Neural cell (in vitro differentiated cells): Measurements from ENCODE around the gene ZBTB17. TPM values are rescaled to one million over a fixed set of nuclear protein-coding genes. Genes with fewer than 3 reads are reported as not detected.

Experiments used
- H2AFZ ChIP-seq: fragments of 200-600, 300-800 bp; sonication (generic), shearing (Covaris generic); 2 replicates; pipeline ENCODE4 v1.6.0; 2014; ENCODE audit warnings: low read depth, mild to moderate bottlenecking, antibody characterized with exemption, low read length, moderate library complexity
- H3F3A ChIP-seq: fragments of 200-600 bp; shearing (Covaris generic); 2 replicates; pipeline ENCODE4 v1.6.1; 2016; ENCODE audit warnings: mild to moderate bottlenecking, moderate library complexity, mixed read lengths, antibody characterized with exemption, low read length; ENCODE audit not compliant: insufficient read depth, poor library complexity, severe bottlenecking
- H3K27ac ChIP-seq: fragments of 200-600, 300-800 bp; sonication (generic), shearing (Covaris generic); 2 replicates; pipeline ENCODE4 v1.5.1; 2014; ENCODE audit warnings: mild to moderate bottlenecking, low read length, moderate library complexity
- H3K27me3 ChIP-seq: fragments of 300-800, 200-600 bp; sonication (generic), shearing (Covaris generic); 2 replicates; pipeline ENCODE4 v1.6.0; 2014; ENCODE audit warnings: mild to moderate bottlenecking, low read depth, low read length, moderate library complexity; ENCODE audit not compliant: insufficient read depth
- H3K36me3 ChIP-seq: fragments of 300-800, 200-600 bp; sonication (generic), shearing (Covaris generic); 2 replicates; pipeline ENCODE4 v1.5.1; 2014; ENCODE audit warnings: mild to moderate bottlenecking, antibody characterized with exemption, low read length, moderate library complexity; ENCODE audit not compliant: insufficient read depth
- H3K4me2 ChIP-seq: fragments of 300-800, 200-600 bp; sonication (generic), shearing (Covaris generic); 2 replicates; pipeline ENCODE4 v1.6.0; 2014; ENCODE audit warnings: mild to moderate bottlenecking, low read length
- H3K4me3 ChIP-seq: fragments of 300-800, 200-600 bp; sonication (generic), shearing (Covaris generic); 2 replicates; pipeline ENCODE4 v1.5.1; 2014; ENCODE audit warnings: mild to moderate bottlenecking, low read length, moderate library complexity
- H3K79me2 ChIP-seq: fragments of 200-600 bp; shearing (Covaris generic); replicated peaks from 2 replicates; pipeline ENCODE4 v1.6.0; 2014; ENCODE audit warnings: mild to moderate bottlenecking, low read length, moderate library complexity; ENCODE audit not compliant: insufficient read depth
- H3K9ac ChIP-seq: fragments of 300-800, 200-600 bp; sonication (generic), shearing (Covaris generic); 2 replicates; pipeline ENCODE4 v1.6.1; 2016; ENCODE audit warnings: mild to moderate bottlenecking, low read length, mixed read lengths
- H3K9me2 ChIP-seq: fragments of 200-600 bp; shearing (Covaris generic); 2 replicates; pipeline ENCODE4 v1.6.1; 2016; ENCODE audit warnings: mild to moderate bottlenecking, low read length, mixed read lengths; ENCODE audit not compliant: insufficient read depth
- H3K9me3 ChIP-seq: fragments of 200-600, 300-800 bp; sonication (generic), shearing (Covaris generic); 2 replicates; pipeline ENCODE4 v1.6.1; 2016; ENCODE audit warnings: mild to moderate bottlenecking, mixed run types, low read length, moderate library complexity, mixed read lengths
- H4K20me1 ChIP-seq: fragments of 200-600 bp; shearing (Covaris generic); 2 replicates; pipeline ENCODE4 v1.6.1; 2016; ENCODE audit warnings: mild to moderate bottlenecking, mixed run types; ENCODE audit not compliant: insufficient read depth
- CTCF ChIP-seq: fragments of 450-650 bp; IDR thresholded peaks from 2 replicates; pipeline ENCODE4 v1.5.1; 2014; ENCODE audit warnings: antibody characterized with exemption, mild to moderate bottlenecking, moderate library complexity; ENCODE audit not compliant: poor library complexity, severe bottlenecking
- EP300 ChIP-seq: fragments of 450-650 bp; conservative IDR thresholded peaks from 2 replicates; pipeline ENCODE4 v1.6.1; 2014; ENCODE audit warnings: antibody characterized with exemption, mild to moderate bottlenecking, moderate library complexity; ENCODE audit not compliant: poor library complexity, severe bottlenecking
- EZH2 ChIP-seq: fragments of 200-600, 300-800 bp; shearing (Covaris generic), sonication (generic); IDR thresholded peaks from 2 replicates; pipeline ENCODE4 v1.6.1; 2014; ENCODE audit warnings: antibody characterized with exemption, low read length, borderline replicate concordance, mild to moderate bottlenecking; ENCODE audit not compliant: insufficient read depth, poor library complexity, severe bottlenecking
- MXI1 ChIP-seq: fragments of 450-650 bp; conservative IDR thresholded peaks from 2 replicates; pipeline ENCODE4 v1.6.1; 2014; ENCODE audit warnings: antibody characterized with exemption, mild to moderate bottlenecking; ENCODE audit not compliant: poor library complexity, severe bottlenecking
- POLR2AphosphoS5 ChIP-seq: IDR thresholded peaks from 2 replicates; pipeline ENCODE4 v1.6.1; 2012
- RAD21 ChIP-seq: fragments of 450-650 bp; conservative IDR thresholded peaks from 2 replicates; pipeline ENCODE4 v1.6.1; 2014; ENCODE audit warnings: antibody characterized with exemption, mild to moderate bottlenecking, moderate library complexity
- REST ChIP-seq: IDR thresholded peaks from 2 replicates; pipeline ENCODE4 v1.6.1; 2012; ENCODE audit warnings: borderline replicate concordance
- SMC3 ChIP-seq: fragments of 450-650 bp; conservative IDR thresholded peaks from 2 replicates; pipeline ENCODE4 v1.6.1; 2014; ENCODE audit warnings: antibody characterized with exemption, mild to moderate bottlenecking, moderate library complexity; ENCODE audit not compliant: poor library complexity
- TAF1 ChIP-seq: IDR thresholded peaks from 2 replicates; pipeline ENCODE4 v1.6.1; 2012; ENCODE audit warnings: low read depth
- polyA plus RNA-seq: library from polyadenylated mRNA; depleted of rRNA; stranded (reverse); fragments of >200 nt; gene quantifications from 2 replicates; pipeline ENCODE4 v1.2.3, GENCODE V29; 2014

Gene ZBTB17
- polyA plus RNA-seq, 1 donor from 2014 or later, result 114 TPM

- no peaks in the 10 kb centered on the region for H3K27me3 ChIP-seq
- H3K4me2 ChIP-seq, result no peak overlapping the region
- peaks cover 3% of the 10 kb centered on the region for H4K20me1 ChIP-seq
- peaks cover 4% of the 10 kb centered on the region for H3K9me3 ChIP-seq
- H3K27ac ChIP-seq, result no peak overlapping the region
- no peak for TF ChIP-seq REST
- no peak for TF ChIP-seq POLR2AphosphoS5
- no peak for TF ChIP-seq EP300
- TF ChIP-seq EZH2, result no peak
- H3K79me2 ChIP-seq, result peaks cover 27% of the 10 kb centered on the region
- no peak overlapping the region for H2AFZ ChIP-seq
- H3F3A ChIP-seq, result no peaks in the 10 kb centered on the region
- H3K9me2 ChIP-seq, result no peaks in the 10 kb centered on the region
- H3K9ac ChIP-seq, result no peak overlapping the region
- H3K4me3 ChIP-seq, result no peak overlapping the region
- H3K36me3 ChIP-seq, result peaks cover 16% of the 10 kb centered on the region
These were observed 9.0 kb downstream of the ZBTB17 start for GRCh38 chr1:15966956-15967344.

GRCh38 chr1:15966081-15966955, 9.6 kb downstream of the ZBTB17 start:
- Histone ChIP-seq H3K4me3 (no peak overlapping the region), H3F3A (no peaks in the 10 kb centered on the region), H4K20me1 (peaks cover 3% of the 10 kb centered on the region), H3K27me3 (no peaks in the 10 kb centered on the region), H3K79me2 (peaks cover 28% of the 10 kb centered on the region), H3K27ac (no peak overlapping the region), H3K9me2 (no peaks in the 10 kb centered on the region), H3K9ac (no peak overlapping the region), H3K36me3 (peaks cover 11% of the 10 kb centered on the region), H3K9me3 (peaks cover 4% of the 10 kb centered on the region), H3K4me2 (no peak overlapping the region), H2AFZ (no peak overlapping the region)
- no peak for TF ChIP-seq RAD21
- no peak for TF ChIP-seq MXI1
- no peak for TF ChIP-seq SMC3

- H3K9ac ChIP-seq, result no peak overlapping the region
- H3K4me2 ChIP-seq, result no peak overlapping the region
- H3K36me3 ChIP-seq, result peaks cover 11% of the 10 kb centered on the region
- H3K27me3 ChIP-seq, result no peaks in the 10 kb centered on the region
- H2AFZ ChIP-seq, result no peak overlapping the region
- H3F3A ChIP-seq, result no peaks in the 10 kb centered on the region
- H4K20me1 ChIP-seq, result peaks cover 3% of the 10 kb centered on the region
- H3K9me3 ChIP-seq, result peaks cover 4% of the 10 kb centered on the region
- no peak overlapping the region for H3K27ac ChIP-seq
- no peak for TF ChIP-seq EZH2
- no peak for TF ChIP-seq TAF1
- TF ChIP-seq EP300, result no peak
- TF ChIP-seq CTCF, result no peak
- TF ChIP-seq REST, result no peak
- TF ChIP-seq POLR2AphosphoS5, result no peak
- no peaks in the 10 kb centered on the region for H3K9me2 ChIP-seq
- peaks cover 31% of the 10 kb centered on the region for H3K79me2 ChIP-seq
- H3K4me3 ChIP-seq, result no peak overlapping the region
These were observed 10.6 kb downstream of the ZBTB17 start for GRCh38 chr1:15965228-15965767.
